HG02852 (cell line): Measurements from ENCODE around the gene CCRL2.
"Not testable (repeated sequence)": the region's sequence is repeated elsewhere in the genome, so short reads cannot be mapped to it uniquely, and the experiment has no call there.

Source experiments
- ATAC-seq: cut with Tn5 transposase; IDR thresholded peaks from one replicate; pipeline ENCODE4 v1.9.1; 2021; ENCODE audit warnings: mild to moderate bottlenecking, moderate library complexity; ENCODE audit not compliant: unreplicated experiment

Gene CCRL2

DNA sequence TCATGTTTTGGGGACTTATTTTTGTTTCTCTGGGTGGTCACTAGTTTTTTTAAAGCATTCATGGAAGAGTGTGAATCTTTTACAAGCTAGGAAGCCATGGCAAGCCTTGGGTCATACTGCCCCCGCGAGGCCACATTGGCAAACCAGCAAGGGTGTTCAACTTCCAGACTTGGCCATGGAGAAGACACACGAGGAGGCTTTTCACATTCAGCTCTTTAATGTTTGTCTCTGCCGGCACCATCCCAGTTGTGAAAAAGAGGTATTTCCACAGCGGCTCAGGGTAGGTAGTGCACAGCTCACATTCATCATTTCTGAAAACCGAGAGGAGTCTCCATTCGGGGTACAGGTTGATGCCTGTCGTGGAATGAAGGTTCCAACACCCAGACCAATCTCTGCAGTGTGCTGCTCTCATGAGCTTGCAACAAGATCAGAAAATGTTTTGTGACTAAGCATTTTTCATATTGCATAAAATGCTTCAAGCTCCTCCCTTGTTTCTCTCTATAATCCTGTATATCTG is 28.6 kb upstream of the CCRL2 start:
- no peak for ATAC-seq

- no peak for ATAC-seq
Observed at GRCh38 chr3:46380471-46381221, 26.4 kb upstream of the CCRL2 start.

- no peak for ATAC-seq
Observed at GRCh38 chr3:46381625-46382024, 25.4 kb upstream of the CCRL2 start.

- no peak for ATAC-seq
Observed at GRCh38 chr3:46383211-46383950, 23.7 kb upstream of the CCRL2 start.

DNA sequence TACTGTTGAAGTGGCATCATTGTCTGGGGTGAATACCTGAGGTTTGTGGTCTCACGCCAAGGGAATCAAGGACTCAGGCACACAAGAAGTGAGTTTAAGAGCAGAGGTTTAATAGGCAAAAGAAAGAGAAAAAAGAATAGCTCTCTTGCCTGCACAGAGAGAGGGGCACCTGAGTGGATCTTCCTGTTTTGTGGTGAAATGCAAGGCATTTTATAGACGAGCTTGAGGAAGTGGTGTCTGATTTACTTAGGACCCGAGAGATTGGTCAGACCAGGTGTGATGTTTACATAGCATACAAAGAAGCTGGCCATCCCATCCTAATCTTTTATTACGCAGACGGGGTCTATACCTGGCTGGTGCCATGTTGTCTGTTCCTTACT is 23.1 kb upstream of the CCRL2 start:
- no peak for ATAC-seq

GRCh38 chr3:46386205-46386604 is 20.9 kb upstream of the CCRL2 start:
- ATAC-seq = no peak

DNA sequence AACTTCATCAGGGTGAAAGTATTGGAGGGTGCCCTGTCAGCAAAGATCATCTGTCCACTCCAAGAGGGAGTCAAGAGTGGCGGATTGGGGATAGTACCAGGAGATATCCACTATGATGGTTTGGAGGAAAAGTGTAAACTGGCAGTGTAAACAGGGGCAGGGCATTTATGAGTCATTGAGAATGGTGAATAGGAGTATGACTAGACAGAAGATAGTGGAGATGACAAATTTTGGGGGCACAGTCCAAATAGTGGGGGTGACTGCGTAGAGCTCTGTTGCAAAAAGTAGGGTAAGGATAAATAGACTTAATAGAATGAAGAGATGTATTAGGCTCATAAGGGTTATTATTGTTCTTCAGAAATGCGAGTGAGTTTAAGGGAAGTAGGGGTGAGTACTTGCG is 18.2 kb upstream of the CCRL2 start:
- not testable (repeated sequence) for ATAC-seq

DNA sequence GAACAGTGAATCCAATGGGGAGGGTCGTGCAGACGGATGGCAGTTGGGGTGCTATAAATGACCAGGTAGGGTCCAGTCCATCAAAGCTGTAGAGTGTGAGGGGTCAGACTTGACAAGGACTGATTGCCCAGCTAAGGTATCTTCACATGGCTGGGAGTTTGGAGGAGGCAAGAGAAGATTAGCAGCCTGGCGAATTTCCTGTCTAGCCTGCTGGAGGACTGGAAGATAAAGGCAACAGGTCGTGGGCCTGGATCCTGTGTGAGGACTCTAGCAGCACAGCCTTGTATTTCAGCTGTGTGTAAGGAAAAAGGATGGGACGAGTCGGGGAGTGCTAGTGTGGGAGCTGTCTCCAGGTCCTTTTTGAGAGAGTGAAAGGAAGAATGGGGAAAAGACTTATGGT is 17.8 kb upstream of the CCRL2 start:
- no peak for ATAC-seq

DNA sequence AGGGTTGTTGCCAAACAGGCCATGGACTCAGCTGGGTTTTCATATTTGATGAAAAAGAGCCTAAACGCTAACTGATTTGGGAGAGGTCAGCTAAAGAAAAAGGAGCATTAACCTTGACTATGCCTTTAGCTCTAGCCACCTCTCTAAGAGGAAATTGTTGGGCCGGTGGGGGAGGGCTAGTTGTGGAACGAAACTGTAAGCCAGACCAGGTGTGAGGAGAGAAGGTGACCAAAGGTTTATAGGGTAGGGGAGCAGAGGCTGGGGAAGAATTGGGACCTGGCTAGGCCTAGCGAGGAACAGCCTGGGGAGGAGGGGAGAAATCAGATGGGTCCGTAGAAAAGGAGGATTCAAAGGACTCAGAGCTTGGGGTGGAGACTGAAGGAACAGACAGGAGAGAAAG is 15.5 kb upstream of the CCRL2 start:
- not testable (repeated sequence) for ATAC-seq

DNA sequence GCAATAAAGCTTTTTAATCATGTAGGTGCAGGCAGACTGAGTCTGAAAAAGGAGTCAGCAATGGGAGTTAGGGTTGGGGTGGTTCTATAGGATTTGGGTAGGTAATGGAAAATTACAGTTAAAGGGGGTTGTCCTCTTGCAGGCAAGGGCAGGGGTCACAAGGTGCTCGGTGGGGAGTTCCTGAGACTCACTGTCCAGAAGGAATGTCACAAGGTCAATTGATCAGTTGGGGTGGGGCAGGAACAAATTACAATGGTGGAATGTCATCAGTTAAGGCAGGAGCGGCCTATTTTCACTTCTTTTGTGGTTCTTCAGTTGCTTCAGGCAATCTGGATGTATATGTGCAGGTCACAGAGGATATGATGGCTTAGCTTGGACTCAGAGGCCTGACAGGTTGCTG is 14.0 kb upstream of the CCRL2 start:
- ATAC-seq = no peak

GRCh38 chr3:46393554-46394434 is 13.3 kb upstream of the CCRL2 start:
- ATAC-seq = no peak

GRCh38 chr3:46395210-46395661 is 11.8 kb upstream of the CCRL2 start:
- ATAC-seq = no peak

DNA sequence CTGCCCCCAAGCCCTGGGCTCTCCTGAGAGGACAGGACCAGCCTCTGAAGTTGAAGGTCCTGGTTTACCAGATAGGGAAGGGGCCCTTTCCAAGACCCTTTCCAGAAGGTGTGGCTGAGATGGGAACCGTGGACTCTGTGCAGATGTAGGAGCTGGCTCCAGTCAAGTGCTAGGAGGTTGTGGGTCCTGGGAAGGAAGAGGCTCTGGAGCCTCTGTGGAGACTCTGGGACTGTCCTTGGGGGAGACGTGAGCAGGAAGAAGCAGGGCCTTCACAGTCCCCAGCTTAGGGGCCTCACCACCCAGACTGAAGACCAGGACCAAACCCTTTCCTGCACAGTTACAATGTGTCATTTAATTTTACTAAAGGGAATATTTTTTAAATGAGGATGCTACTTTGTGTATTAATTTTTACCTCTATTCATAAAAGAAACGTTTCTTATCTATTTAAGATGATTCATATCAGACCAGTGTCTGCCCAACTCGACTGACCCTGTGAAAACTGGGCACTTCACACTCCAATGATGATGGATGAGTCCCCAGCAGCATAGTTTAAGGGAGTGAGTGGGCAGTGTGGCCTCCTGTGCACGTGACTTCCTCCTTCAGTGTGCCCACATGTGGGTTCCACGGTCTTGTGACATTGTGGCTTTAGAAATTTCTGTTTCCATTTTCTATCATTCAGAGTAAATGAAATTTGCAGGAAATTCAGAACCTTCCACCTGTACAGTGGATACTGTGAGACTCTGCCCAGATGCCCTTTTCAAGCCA is 11.1 kb upstream of the CCRL2 start:
- no peak for ATAC-seq

DNA sequence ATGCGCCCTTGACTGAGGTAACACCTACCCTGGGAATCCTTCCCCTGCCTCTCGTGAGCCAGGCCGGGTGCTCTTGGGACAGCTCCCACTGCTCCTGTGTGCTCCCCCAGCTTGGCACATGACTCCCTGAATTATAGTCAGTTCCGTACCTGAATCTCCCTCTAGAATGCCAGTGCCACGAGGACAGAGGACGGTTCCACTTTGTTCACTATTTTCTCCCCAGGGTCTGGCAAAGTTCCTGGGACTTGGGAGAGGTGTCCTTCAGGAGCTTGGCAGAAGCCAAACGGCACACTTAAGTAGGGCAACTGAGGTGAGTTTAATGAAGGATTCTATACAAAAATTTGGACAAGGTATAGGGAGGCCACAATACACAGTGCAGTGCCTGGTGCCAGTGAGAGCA is 9.9 kb upstream of the CCRL2 start:
- ATAC-seq = no peak

GRCh38 chr3:46398186-46398955 is 8.7 kb upstream of the CCRL2 start:
- no peak for ATAC-seq

- ATAC-seq = no peak
Observed at GRCh38 chr3:46399098-46399497, 8.0 kb upstream of the CCRL2 start.

DNA sequence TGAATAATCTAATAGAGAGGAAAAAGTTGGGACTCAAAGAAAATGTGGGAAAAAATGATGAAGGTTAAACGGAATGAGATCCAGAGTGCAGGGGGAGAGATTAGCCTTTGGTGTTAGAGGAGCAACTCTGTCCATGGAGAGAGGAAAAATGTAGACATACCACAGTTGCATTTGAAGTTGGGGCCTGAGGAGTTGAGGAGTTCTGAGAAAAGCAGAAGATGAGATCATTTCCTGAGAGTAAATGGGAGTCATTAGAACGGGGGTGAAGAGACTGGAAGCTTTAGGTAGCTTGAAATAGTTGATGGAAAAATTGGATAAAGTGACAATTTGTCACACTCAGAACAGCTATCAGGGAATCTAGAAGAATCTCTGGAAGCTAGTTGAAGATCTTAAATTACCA is 7.5 kb upstream of the CCRL2 start:
- ATAC-seq = no peak

GRCh38 chr3:46400000-46400734 is 6.9 kb upstream of the CCRL2 start:
- no peak for ATAC-seq

DNA sequence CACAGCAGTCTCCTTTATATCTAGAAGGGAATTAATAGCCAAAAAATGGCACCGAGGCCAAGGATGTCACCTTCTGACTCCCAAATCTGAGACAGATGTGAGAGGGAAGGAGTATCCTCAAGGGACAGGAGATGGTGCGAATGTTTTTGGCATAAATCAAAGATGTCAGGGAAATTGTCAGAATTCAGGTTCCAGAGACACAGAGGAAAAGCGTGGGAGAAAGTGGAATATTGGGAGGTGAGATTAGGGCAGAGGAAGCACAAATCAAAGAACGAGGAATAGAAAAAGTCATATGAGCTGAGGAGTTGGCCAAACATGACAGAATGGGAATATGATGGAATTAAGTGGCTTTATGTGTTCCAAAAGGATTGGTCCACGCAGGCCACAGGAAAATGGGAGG is 6.2 kb upstream of the CCRL2 start:
- no peak for ATAC-seq
